Activated CD4-positive, CD25-positive, alpha-beta regulatory T cell (primary cell): ENCODE measurements around the gene MIPOL1.

Experiments
- DNase-seq, 4 experiments: peaks; one replicate each; lab custom pipeline; 2025; lab: John Stamatoyannopoulos, UW

MIPOL1 gene

GRCh38 chr14:37597914-37598746 is 400.4 kb downstream of the MIPOL1 start:
- no peak for DNase-seq

GRCh38 chr14:37598747-37599506 is 401.2 kb downstream of the MIPOL1 start:
- no peak for DNase-seq

- DNase-seq: no peak
Observed at GRCh38 chr14:37599507-37600368, 402.0 kb downstream of the MIPOL1 start.

GRCh38 chr14:37600880-37601741 is 403.4 kb downstream of the MIPOL1 start:
- DNase-seq: no peak

GRCh38 chr14:37601865-37602264 is 404.1 kb downstream of the MIPOL1 start:
- no peak for DNase-seq
